HepG2 (cell line): ENCODE results near the gene GRIA2. TPM values are rescaled to one million over a fixed set of nuclear protein-coding genes. Genes with fewer than 3 reads are reported as not detected.
A peak's percentile ranks its signal among the peaks of the same experiment; 100 is the strongest.

Source experiments
- ARNT2 ChIP-seq: sonication (generic); formaldehyde crosslinking; IDR thresholded peaks from 2 replicates; pipeline ENCODE4 v1.8.0; 2022; ENCODE audit warnings: mild to moderate bottlenecking, low read depth, missing genetic modification reagents, moderate library complexity
- DNMT3B ChIP-seq: conservative IDR thresholded peaks from 2 replicates; pipeline ENCODE4 v1.6.1; 2016; ENCODE audit warnings: missing biosample characterization, control low read depth
- HDAC2 ChIP-seq: sonication (generic); formaldehyde crosslinking; IDR thresholded peaks from 2 replicates; pipeline ENCODE4 v1.4.0; 2020; ENCODE audit warnings: missing genetic modification reagents
- ISL2 ChIP-seq: sonication (generic); formaldehyde crosslinking; IDR thresholded peaks from 2 replicates; pipeline ENCODE4 v1.5.0; 2020; ENCODE audit warnings: missing genetic modification reagents
- JARID2 ChIP-seq: sonication (generic); formaldehyde crosslinking; IDR thresholded peaks from 2 replicates; pipeline ENCODE4 v1.8.1; 2023; ENCODE audit warnings: missing genetic modification reagents, inconsistent platforms; ENCODE audit not compliant: insufficient replicate concordance
- KMT2B ChIP-seq: IDR thresholded peaks from 2 replicates; pipeline ENCODE4 v1.6.1; 2016; ENCODE audit warnings: missing genetic modification reagents, missing compliant biosample characterization
- MTA3 ChIP-seq: sonication (generic); formaldehyde crosslinking; IDR thresholded peaks from 2 replicates; pipeline ENCODE4 v1.4.0; 2020; ENCODE audit warnings: missing genetic modification reagents
- PAX8 ChIP-seq: sonication (generic); formaldehyde crosslinking; IDR thresholded peaks from 2 replicates; pipeline ENCODE4 v1.8.0; 2022; ENCODE audit warnings: mild to moderate bottlenecking, missing genetic modification reagents, borderline replicate concordance
- PRMT3 ChIP-seq: sonication (generic); formaldehyde crosslinking; IDR thresholded peaks from 2 replicates; pipeline ENCODE4 v1.8.1; 2022; ENCODE audit warnings: low read depth, mild to moderate bottlenecking, moderate library complexity, missing genetic modification reagents, borderline replicate concordance
- SUZ12 ChIP-seq: fragments of 150-350 bp; IDR thresholded peaks from 2 replicates; pipeline ENCODE4 v1.6.1; 2014; ENCODE audit warnings: low read depth, low read length
- TEAD2 ChIP-seq: sonication (generic); formaldehyde crosslinking; IDR thresholded peaks from 2 replicates; pipeline ENCODE4 v1.9.0; 2021; ENCODE audit warnings: missing genetic modification reagents
- ZBTB3 ChIP-seq: sonication (generic); formaldehyde crosslinking; IDR thresholded peaks from 2 replicates; pipeline ENCODE4 v1.4.0; 2020; ENCODE audit warnings: low read depth, mild to moderate bottlenecking, moderate library complexity, missing genetic modification reagents, borderline replicate concordance
- ZNF558 ChIP-seq: sonication (generic); formaldehyde crosslinking; IDR thresholded peaks from 2 replicates; pipeline ENCODE4 v1.9.0; 2022; ENCODE audit warnings: mild to moderate bottlenecking, missing genetic modification reagents, borderline replicate concordance
- ZNF709 ChIP-seq: sonication (generic); formaldehyde crosslinking; IDR thresholded peaks from 2 replicates; pipeline ENCODE4 v1.5.0; 2020; ENCODE audit warnings: mild to moderate bottlenecking, missing genetic modification reagents
- ZNF841 ChIP-seq: sonication (generic); formaldehyde crosslinking; IDR thresholded peaks from 2 replicates; pipeline ENCODE4 v1.8.1; 2023; ENCODE audit warnings: missing genetic modification reagents, borderline replicate concordance
- polyA plus RNA-seq, 8 experiments: library from polyadenylated mRNA; depleted of rRNA in 3 of 8; stranded (reverse) in 7 of 8; unstranded in 1 of 8; fragments of >200 nt; fragmentation: Illumina TruSeq in 4 of 8; extraction: Trizol in 4 of 8; gene quantifications; 2 replicates each; pipeline versions ENCODE4 v1.2.1 to v1.2.3, GENCODE V29; 2011 to 2016; ENCODE audit warnings: low read depth in 4 of 8, missing spikeins in 1 of 8, mixed read lengths in 1 of 8; ENCODE audit not compliant: insufficient read depth in 1 of 8
- total RNA-seq, 5 experiments: library from RNA; depleted of rRNA; stranded (reverse); fragments of >200 nt; fragmentation: Illumina TruSeq; extraction: Trizol; gene quantifications; 2 replicates each; pipeline ENCODE4 v1.2.3, GENCODE V29; 2016; ENCODE audit warnings: low read depth in 1 of 5
- TF ChIP-seq, protein P1 (sequence below): sonication (generic); formaldehyde crosslinking; IDR thresholded peaks from 2 replicates; pipeline ENCODE4 v1.8.1; 2022; ENCODE audit warnings: low read depth, mild to moderate bottlenecking, missing genetic modification reagents
- TF ChIP-seq, protein P2 (sequence below): sonication (generic); formaldehyde crosslinking; IDR thresholded peaks from 2 replicates; pipeline ENCODE4 v1.5.1; 2020; ENCODE audit warnings: mild to moderate bottlenecking, missing genetic modification reagents, borderline replicate concordance
- TF ChIP-seq, protein P3 (sequence below): sonication (generic); formaldehyde crosslinking; IDR thresholded peaks from 2 replicates; pipeline ENCODE4 v1.5.0; 2020; ENCODE audit warnings: missing genetic modification reagents
- TF ChIP-seq, protein P4 (sequence below): sonication (generic); formaldehyde crosslinking; IDR thresholded peaks from 2 replicates; pipeline ENCODE4 v1.4.0; 2020; ENCODE audit warnings: low read depth, missing genetic modification reagents

The GRIA2 gene
- total and polyA plus RNA-seq, 2 of the 13 experiments (the other 11 are each of a cell fraction or from before 2014, with no cell fraction given), result not detected

DNA sequence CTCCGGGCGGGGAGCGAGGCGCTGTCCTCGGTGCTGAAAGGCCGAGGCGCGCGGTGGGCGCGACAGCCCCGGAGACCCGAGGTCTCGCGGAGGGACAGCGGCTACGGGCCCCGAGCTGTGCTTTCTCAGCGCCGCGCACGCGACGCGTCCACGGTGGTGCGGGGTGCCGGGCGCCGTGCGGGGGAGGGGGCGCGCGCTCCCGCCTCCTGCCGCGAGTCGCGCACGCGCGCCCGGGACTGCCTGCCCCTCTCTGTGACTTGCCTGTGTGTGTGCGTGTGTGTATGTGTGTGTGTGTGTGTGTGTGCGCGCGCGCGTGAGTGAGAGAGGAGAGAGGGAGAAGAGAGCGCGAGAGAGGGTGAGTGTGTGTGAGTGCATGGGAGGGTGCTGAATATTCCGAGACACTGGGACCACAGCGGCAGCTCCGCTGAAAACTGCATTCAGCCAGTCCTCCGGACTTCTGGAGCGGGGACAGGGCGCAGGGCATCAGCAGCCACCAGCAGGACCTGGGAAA lies at the start of gene GRIA2 (continued):
- TF ChIP-seq, protein P1, sequence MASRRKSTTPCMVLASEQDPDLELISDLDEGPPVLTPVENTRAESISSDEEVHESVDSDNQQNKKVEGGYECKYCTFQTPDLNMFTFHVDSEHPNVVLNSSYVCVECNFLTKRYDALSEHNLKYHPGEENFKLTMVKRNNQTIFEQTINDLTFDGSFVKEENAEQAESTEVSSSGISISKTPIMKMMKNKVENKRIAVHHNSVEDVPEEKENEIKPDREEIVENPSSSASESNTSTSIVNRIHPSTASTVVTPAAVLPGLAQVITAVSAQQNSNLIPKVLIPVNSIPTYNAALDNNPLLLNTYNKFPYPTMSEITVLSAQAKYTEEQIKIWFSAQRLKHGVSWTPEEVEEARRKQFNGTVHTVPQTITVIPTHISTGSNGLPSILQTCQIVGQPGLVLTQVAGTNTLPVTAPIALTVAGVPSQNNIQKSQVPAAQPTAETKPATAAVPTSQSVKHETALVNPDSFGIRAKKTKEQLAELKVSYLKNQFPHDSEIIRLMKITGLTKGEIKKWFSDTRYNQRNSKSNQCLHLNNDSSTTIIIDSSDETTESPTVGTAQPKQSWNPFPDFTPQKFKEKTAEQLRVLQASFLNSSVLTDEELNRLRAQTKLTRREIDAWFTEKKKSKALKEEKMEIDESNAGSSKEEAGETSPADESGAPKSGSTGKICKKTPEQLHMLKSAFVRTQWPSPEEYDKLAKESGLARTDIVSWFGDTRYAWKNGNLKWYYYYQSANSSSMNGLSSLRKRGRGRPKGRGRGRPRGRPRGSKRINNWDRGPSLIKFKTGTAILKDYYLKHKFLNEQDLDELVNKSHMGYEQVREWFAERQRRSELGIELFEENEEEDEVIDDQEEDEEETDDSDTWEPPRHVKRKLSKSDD, result peak; percentile 62; the same call in 1 of the 2 replicates
- TF ChIP-seq JARID2 (CRISPR knock-in tag), result no peak
- TF ChIP-seq ZNF841, result peak; percentile 45; the same call in 1 of the 2 replicates
- TF ChIP-seq DNMT3B (CRISPR knock-in tag), result 0 out of 2 replicates have a peak, but pooled peaks have one; percentile 59
- TF ChIP-seq ARNT2, result peak; percentile 89
- TF ChIP-seq ZBTB3 (CRISPR knock-in tag), result no peak
- TF ChIP-seq MTA3 (CRISPR knock-in tag), result no peak
- 0 out of 2 replicates have a peak, but pooled peaks have one; percentile 56 for TF ChIP-seq KMT2B (CRISPR knock-in tag)
- TF ChIP-seq, protein P2, sequence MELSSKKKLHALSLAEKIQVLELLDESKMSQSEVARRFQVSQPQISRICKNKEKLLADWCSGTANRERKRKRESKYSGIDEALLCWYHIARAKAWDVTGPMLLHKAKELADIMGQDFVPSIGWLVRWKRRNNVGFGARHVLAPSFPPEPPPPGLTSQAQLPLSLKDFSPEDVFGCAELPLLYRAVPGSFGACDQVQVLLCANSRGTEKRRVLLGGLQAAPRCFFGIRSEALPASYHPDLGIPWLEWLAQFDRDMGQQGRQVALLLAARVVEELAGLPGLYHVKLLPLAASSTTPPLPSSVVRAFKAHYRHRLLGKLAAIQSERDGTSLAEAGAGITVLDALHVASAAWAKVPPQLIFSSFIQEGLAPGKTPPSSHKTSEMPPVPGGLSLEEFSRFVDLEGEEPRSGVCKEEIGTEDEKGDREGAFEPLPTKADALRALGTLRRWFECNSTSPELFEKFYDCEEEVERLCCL (CRISPR knock-in tag), result no peak; the same call in 1 of the 2 replicates
- TF ChIP-seq, protein P3, sequence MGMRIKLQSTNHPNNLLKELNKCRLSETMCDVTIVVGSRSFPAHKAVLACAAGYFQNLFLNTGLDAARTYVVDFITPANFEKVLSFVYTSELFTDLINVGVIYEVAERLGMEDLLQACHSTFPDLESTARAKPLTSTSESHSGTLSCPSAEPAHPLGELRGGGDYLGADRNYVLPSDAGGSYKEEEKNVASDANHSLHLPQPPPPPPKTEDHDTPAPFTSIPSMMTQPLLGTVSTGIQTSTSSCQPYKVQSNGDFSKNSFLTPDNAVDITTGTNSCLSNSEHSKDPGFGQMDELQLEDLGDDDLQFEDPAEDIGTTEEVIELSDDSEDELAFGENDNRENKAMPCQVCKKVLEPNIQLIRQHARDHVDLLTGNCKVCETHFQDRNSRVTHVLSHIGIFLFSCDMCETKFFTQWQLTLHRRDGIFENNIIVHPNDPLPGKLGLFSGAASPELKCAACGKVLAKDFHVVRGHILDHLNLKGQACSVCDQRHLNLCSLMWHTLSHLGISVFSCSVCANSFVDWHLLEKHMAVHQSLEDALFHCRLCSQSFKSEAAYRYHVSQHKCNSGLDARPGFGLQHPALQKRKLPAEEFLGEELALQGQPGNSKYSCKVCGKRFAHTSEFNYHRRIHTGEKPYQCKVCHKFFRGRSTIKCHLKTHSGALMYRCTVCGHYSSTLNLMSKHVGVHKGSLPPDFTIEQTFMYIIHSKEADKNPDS, result no peak
- peak; percentile 52; the same call in 1 of the 2 replicates for TF ChIP-seq ZNF558 (CRISPR knock-in tag)
- TF ChIP-seq HDAC2 (CRISPR knock-in tag), result peak; percentile 68; the same call in 1 of the 2 replicates
- peak; percentile 49; the same call in 1 of the 2 replicates for TF ChIP-seq PAX8 (CRISPR knock-in tag)
- TF ChIP-seq, protein P4, sequence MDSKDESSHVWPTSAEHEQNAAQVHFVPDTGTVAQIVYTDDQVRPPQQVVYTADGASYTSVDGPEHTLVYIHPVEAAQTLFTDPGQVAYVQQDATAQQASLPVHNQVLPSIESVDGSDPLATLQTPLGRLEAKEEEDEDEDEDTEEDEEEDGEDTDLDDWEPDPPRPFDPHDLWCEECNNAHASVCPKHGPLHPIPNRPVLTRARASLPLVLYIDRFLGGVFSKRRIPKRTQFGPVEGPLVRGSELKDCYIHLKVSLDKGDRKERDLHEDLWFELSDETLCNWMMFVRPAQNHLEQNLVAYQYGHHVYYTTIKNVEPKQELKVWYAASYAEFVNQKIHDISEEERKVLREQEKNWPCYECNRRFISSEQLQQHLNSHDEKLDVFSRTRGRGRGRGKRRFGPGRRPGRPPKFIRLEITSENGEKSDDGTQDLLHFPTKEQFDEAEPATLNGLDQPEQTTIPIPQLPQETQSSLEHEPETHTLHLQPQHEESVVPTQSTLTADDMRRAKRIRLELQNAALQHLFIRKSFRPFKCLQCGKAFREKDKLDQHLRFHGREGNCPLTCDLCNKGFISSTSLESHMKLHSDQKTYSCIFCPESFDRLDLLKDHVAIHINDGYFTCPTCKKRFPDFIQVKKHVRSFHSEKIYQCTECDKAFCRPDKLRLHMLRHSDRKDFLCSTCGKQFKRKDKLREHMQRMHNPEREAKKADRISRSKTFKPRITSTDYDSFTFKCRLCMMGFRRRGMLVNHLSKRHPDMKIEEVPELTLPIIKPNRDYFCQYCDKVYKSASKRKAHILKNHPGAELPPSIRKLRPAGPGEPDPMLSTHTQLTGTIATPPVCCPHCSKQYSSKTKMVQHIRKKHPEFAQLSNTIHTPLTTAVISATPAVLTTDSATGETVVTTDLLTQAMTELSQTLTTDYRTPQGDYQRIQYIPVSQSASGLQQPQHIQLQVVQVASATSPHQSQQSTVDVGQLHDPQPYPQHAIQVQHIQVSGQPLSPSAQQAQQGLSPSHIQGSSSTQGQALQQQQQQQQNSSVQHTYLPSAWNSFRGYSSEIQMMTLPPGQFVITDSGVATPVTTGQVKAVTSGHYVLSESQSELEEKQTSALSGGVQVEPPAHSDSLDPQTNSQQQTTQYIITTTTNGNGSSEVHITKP (CRISPR knock-in tag), result no peak
- peak; percentile 43; the same call in 1 of the 2 replicates for TF ChIP-seq ISL2 (CRISPR knock-in tag)
- peak; percentile 65; the same call in 1 of the 2 replicates for TF ChIP-seq ZNF709
- TF ChIP-seq TEAD2 (CRISPR knock-in tag), result 0 out of 2 replicates have a peak, but pooled peaks have one; percentile 55
- no peak for TF ChIP-seq SUZ12
- 0 out of 2 replicates have a peak, but pooled peaks have one; percentile 74 for TF ChIP-seq PRMT3 (CRISPR knock-in tag)
